ENCODE measurements around the gene IGF2BP3.

DNA sequence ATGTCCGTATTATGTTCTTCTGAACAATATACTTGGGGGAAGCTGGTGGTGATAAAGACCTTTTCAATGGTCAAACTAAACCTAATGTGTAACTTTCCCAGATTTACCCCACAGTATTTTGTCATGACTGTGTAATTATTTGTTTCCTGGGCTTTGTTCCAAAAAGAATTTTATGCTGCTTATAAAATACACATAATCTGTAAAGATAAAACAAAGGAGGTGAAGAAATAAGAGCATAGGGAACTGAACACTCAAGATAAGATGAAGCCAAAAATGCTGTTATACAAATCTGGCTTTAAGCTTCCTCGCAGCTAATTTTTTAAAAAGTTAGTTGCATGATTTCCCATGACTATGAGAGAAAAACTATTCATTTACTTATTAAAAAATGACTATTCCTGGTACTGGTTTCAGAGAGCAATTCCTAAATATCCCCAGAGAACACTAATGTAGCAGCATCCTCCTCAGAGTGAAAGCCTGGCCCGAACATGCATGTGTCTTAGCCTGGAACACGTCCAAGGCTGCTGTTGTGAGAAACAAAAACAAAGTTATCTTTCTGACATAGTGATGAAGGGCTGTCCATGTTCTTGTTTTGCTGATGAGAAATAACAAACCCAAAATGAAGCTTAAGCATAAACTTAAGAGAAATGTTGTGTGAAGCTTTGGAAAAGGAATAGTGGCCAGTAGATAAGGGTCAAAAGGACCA lies 137.2 kb downstream of the IGF2BP3 start:
- no peak for TF ChIP-seq ZNF426 (tag by site-specific recombination; IDR thresholded peaks at IDR 0.05)
- TF ChIP-seq, protein P1, sequence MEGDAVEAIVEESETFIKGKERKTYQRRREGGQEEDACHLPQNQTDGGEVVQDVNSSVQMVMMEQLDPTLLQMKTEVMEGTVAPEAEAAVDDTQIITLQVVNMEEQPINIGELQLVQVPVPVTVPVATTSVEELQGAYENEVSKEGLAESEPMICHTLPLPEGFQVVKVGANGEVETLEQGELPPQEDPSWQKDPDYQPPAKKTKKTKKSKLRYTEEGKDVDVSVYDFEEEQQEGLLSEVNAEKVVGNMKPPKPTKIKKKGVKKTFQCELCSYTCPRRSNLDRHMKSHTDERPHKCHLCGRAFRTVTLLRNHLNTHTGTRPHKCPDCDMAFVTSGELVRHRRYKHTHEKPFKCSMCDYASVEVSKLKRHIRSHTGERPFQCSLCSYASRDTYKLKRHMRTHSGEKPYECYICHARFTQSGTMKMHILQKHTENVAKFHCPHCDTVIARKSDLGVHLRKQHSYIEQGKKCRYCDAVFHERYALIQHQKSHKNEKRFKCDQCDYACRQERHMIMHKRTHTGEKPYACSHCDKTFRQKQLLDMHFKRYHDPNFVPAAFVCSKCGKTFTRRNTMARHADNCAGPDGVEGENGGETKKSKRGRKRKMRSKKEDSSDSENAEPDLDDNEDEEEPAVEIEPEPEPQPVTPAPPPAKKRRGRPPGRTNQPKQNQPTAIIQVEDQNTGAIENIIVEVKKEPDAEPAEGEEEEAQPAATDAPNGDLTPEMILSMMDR (tag by site-specific recombination; IDR thresholded peaks at IDR 0.05): no peak

All from HEK293 (cell line).